Activated CD8-positive, alpha-beta T cell treated with anti-CD3 and anti-CD28 coated beads for 36 hours (primary cell): ENCODE data around the gene PNPLA7. TPM values are rescaled to one million over a fixed set of nuclear protein-coding genes. Genes with fewer than 3 reads are reported as not detected.

Experiments used
- ATAC-seq: fragments of 200-7000 bp; cut with Tn5 transposase; one replicate; pipeline ENCODE4 v1.10.0; 2021; ENCODE audit warnings: mild to moderate bottlenecking, moderate library complexity
- CTCF ChIA-PET: fragments of 350-600 bp; sonication (Branson Sonifier 250); formaldehyde crosslinking; loops from one replicate; lab custom pipeline; 2021; ENCODE audit warnings: antibody characterized with exemption; lab: Charles Lee
- POLR2A ChIA-PET: fragments of 350-600 bp; sonication (Branson Sonifier 250); formaldehyde crosslinking; loops from one replicate; lab custom pipeline; 2021; ENCODE audit warnings: antibody characterized with exemption; lab: Charles Lee
- DNase-seq: peaks from one replicate; pipeline ENCODE4 v3.0.0-alpha.2; 2020
- H3K27ac Mint-ChIP-seq: one replicate; pipeline ENCODE4 v1.8.0; 2021; ENCODE audit warnings: mild to moderate bottlenecking, mixed read lengths
- H3K27me3 Mint-ChIP-seq: one replicate; pipeline ENCODE4 v1.8.0; 2021; ENCODE audit warnings: mixed read lengths
- H3K36me3 Mint-ChIP-seq: one replicate; pipeline ENCODE4 v1.8.0; 2021; ENCODE audit warnings: low read depth, mixed read lengths
- H3K4me1 Mint-ChIP-seq: one replicate; pipeline ENCODE4 v1.8.0; 2021; ENCODE audit warnings: low read depth, mixed read lengths
- H3K4me3 Mint-ChIP-seq: one replicate; pipeline ENCODE4 v1.8.0; 2021; ENCODE audit warnings: mild to moderate bottlenecking, moderate library complexity, mixed read lengths
- H3K9me3 Mint-ChIP-seq: one replicate; pipeline ENCODE4 v1.8.0; 2021; ENCODE audit warnings: mixed read lengths
- intact Hi-C: fragments of 100-400 bp; cut with micrococcal nuclease; formaldehyde crosslinking; loops from one replicate; pipeline ENCODE4 v1.10.0; 2022
- total RNA-seq, 2 experiments: library from RNA; stranded (reverse); gene quantifications; one replicate each; pipeline ENCODE4 v1.2.3, GENCODE V29; 2021
- TF ChIP-seq, protein P1 (sequence below): fragments of 200-600 bp; IDR thresholded peaks from one replicate; pipeline ENCODE4 v1.8.0; 2022; ENCODE audit warnings: antibody characterized with exemption, mild to moderate bottlenecking

The PNPLA7 gene
- total RNA-seq, 2 experiments from 2014 or later = 4.8 to 5.0 TPM

DNA sequence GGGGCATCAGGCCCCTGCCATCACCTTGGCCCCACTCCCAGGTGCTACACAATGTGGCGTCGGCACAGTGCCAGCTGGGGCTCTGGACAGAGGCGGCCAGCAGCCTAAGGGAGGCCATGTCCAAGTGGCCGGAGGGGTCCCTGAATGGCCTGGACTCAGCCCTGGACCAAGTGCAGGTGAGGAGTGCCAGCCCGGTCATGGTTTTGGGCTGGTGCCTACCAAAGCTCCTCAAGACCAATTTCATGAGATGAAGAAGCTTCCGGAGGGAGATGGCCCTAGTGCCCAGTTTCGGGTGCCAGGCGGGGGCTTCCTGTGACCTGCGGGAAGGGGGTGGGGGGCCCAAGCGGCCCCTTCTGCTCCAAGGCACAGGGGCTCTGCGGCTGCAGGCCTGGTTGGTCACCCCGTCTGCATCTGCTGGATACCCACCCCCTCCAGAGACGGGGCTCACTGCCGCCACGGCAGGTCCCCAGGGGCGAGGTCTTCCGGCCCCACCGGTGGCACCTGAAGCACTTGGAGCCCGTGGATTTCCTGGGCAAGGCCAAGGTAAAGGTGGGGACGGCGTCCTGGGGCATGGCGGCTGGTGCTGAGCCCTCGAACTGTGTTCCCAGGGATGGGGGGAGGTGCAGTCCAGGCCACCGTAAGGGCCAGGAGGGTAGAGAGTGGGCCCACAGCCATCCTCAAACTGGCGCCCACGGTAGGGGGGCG, 121.2 kb downstream of the PNPLA7 start:
- ChIA-PET CTCF (no interaction called here), POLR2A (interaction anchor here (0.7 kb wide), 1 partner anchor 13 kb away, joined by 3 read pairs; no protein-coding TSS in a partner anchor)
- Mint-ChIP-seq H3K4me3 (no peak overlapping the region), H3K4me1 (no peaks in the 10 kb centered on the region), H3K27ac (no peak overlapping the region), H3K27me3 (no peaks in the 10 kb centered on the region), H3K9me3 (no peaks in the 10 kb centered on the region), H3K36me3 (no peaks in the 10 kb centered on the region)
- no peak for ATAC-seq
- DNase-seq = no peak
- TF ChIP-seq, protein P1, sequence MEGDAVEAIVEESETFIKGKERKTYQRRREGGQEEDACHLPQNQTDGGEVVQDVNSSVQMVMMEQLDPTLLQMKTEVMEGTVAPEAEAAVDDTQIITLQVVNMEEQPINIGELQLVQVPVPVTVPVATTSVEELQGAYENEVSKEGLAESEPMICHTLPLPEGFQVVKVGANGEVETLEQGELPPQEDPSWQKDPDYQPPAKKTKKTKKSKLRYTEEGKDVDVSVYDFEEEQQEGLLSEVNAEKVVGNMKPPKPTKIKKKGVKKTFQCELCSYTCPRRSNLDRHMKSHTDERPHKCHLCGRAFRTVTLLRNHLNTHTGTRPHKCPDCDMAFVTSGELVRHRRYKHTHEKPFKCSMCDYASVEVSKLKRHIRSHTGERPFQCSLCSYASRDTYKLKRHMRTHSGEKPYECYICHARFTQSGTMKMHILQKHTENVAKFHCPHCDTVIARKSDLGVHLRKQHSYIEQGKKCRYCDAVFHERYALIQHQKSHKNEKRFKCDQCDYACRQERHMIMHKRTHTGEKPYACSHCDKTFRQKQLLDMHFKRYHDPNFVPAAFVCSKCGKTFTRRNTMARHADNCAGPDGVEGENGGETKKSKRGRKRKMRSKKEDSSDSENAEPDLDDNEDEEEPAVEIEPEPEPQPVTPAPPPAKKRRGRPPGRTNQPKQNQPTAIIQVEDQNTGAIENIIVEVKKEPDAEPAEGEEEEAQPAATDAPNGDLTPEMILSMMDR = no peak
- intact Hi-C loops = no loop called here

DNA sequence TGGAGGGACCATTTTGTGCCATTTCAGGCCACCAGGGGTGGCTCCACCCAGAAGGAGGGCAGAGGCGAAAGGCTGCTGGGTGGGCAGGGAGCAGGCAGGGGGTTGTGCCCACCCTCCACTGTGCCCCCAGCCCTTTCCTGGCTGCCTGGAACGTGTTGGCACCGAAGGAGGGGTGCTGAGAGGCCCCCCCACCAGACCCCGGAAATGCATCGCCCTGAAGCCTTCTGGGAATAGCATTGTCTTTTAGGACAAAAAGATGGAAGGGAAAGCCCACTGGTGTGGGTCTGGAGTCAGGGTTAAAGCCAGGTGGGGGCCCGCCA, 121.9 kb downstream of the PNPLA7 start:
- H3K4me1 Mint-ChIP-seq = no peaks in the 10 kb centered on the region
- no peak for DNase-seq
- POLR2A ChIA-PET = interaction anchor here (0.7 kb wide), 1 partner anchor 13 kb away, joined by 3 read pairs; no protein-coding TSS in a partner anchor
- no peak overlapping the region for H3K4me3 Mint-ChIP-seq
- no peak overlapping the region for H3K27ac Mint-ChIP-seq
- CTCF ChIA-PET = no interaction called here
- H3K27me3 Mint-ChIP-seq = no peaks in the 10 kb centered on the region
- H3K9me3 Mint-ChIP-seq = no peaks in the 10 kb centered on the region
- no peaks in the 10 kb centered on the region for H3K36me3 Mint-ChIP-seq
- TF ChIP-seq, protein P1 = no peak
- ATAC-seq = no peak
- intact Hi-C loops = no loop called here

DNA sequence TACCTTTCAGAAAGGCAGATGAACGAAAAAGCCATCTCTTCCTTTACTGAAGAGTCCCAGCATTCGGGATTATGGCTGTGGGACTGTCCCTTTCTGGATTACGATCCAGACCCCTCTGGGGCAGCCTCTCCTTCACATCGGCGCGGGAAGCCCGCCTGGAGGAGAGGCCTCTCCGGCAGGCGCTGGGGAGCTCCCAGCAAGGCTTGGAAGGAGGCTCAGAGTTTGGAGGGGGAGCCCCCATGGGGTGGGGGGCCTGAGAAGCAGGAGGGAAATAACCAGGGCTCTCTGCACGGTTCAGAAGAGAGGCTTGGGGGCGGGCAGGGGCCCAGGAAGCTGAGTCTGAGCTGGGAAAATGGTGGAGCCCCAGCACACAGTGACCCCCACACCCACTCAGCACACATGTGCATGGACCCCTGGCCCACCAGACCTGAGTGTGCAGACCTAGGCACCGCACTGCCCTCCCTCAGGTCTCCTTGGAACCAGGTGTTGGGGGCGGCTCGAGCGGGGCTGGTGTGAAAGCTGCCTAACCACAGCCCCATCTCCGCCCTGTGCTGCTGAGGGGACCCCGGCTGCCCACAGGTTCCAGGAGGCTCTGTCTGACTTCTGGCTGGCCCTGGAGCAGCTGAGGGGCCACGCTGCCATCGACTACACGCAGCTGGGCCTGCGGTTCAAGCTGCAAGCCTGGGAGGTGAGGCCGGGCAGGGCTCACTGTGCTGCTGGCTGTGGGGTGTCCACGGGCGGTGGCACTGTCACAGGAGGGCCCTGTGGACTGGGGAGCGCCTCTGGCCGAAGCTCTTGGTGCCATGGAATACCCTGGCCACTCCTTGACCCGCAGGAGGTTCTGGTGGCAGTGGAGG, 122.5 kb downstream of the PNPLA7 start:
- H3K4me1 Mint-ChIP-seq = no peaks in the 10 kb centered on the region
- no peaks in the 10 kb centered on the region for H3K9me3 Mint-ChIP-seq
- H3K27ac Mint-ChIP-seq = no peak overlapping the region
- CTCF ChIA-PET = no interaction called here
- no peak for DNase-seq
- POLR2A ChIA-PET = no interaction called here
- ATAC-seq = no peak
- TF ChIP-seq, protein P1 = no peak
- intact Hi-C loops = no loop called here
- H3K36me3 Mint-ChIP-seq = no peaks in the 10 kb centered on the region
- H3K4me3 Mint-ChIP-seq = no peak overlapping the region
- H3K27me3 Mint-ChIP-seq = no peaks in the 10 kb centered on the region

DNA sequence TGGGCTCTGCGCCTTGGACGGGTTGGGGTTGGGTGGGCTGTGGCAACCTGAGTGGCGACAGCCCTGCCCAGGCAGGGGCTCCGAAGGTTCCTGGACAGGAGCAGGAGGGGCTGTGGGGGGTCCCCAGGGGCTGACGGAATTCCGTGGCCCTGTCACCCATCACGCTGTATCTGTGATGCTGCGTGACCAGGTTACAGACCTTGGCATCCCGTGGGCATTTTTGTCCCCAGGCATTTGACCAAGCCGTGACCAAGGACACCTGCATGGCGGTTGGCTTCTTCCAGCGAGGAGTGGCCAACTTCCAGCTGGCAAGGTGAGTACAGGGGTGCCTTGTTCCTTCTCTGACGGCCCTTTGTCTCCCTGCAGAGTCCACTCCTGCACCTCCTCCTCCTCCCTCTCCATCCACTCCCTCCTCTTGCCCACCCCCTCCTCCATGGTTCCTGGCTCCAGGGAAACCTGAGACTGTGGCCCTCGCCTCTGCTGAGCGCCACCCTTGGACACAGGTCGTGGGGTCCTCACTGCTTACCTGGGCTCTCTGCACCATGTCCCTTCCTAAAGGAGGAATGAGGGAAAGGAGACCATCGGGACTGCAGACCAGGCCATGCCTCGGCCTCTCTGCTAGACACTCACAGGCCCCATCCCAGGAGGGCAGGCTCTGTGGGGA, 124.1 kb downstream of the PNPLA7 start:
- TF ChIP-seq, protein P1 = no peak
- H3K4me3 Mint-ChIP-seq = no peak overlapping the region
- no peaks in the 10 kb centered on the region for H3K9me3 Mint-ChIP-seq
- POLR2A ChIA-PET = no interaction called here
- no peak overlapping the region for H3K27ac Mint-ChIP-seq
- peaks cover 7% of the 10 kb centered on the region for H3K4me1 Mint-ChIP-seq
- no peaks in the 10 kb centered on the region for H3K27me3 Mint-ChIP-seq
- H3K36me3 Mint-ChIP-seq = no peaks in the 10 kb centered on the region
- intact Hi-C loops = no loop called here
- no peak for ATAC-seq
- DNase-seq = no peak
- CTCF ChIA-PET = no interaction called here
